Bladder microvascular endothelial cell (primary cell): ENCODE results near the gene RPA3. TPM values are rescaled to one million over a fixed set of nuclear protein-coding genes. Genes with fewer than 3 reads are reported as not detected.

Source experiments
- total RNA-seq: library from RNA; depleted of rRNA; stranded (reverse); fragments of >200 nt; gene quantifications from 2 replicates; pipeline ENCODE4 v1.2.3, GENCODE V29; 2014

RPA3 gene
- total RNA-seq = 11.9 and 22.0 TPM in 2 replicates

DNA sequence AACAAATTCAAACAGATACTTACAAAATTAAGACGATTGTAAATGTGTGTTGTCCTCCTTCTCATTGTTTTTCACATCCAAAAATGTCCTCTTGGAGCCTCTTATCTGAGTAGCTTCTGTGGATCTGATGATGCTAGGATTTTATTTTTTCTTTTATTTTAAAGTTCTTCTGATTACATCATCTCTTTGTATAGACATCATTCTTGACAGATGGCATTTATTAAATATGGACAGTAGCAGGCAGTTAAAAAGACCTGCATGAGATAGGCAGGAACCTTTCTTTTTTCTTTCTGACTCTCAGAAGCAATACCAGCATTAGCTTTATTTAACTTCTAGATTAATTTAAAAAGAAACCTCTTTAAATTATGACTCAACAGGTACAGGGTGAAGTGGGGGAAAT is at the start of gene RPA3:
RPA3 (minus strand) TSS at position 116 of the 400 bp plus-strand sequence. CDS start 78,189 bp downstream, outside the sequence.

GRCh38 chr7:7640221-7641128 is 77.9 kb downstream of the RPA3 start, which contains the start of gene UMAD1:
Gene UMAD1 (plus strand): TSS chr7:7640752. CDS start chr7:7673372, 32,620 bp downstream.

Other genes with a start within 250 kb of the RPA3 start
- gene COL28A1, start 182.7 kb downstream of the RPA3 start, total RNA-seq = under 0.01 TPM in 1 of 2 replicates, not detected in the other
- 15.2 and 23.7 TPM in 2 replicates for gene MIOS, start 151.7 kb downstream of the RPA3 start, total RNA-seq
- 4.7 and 6.2 TPM in 2 replicates for gene UMAD1, start 77.9 kb downstream of the RPA3 start, total RNA-seq